ENCODE results near the gene PLK3.

DNA sequence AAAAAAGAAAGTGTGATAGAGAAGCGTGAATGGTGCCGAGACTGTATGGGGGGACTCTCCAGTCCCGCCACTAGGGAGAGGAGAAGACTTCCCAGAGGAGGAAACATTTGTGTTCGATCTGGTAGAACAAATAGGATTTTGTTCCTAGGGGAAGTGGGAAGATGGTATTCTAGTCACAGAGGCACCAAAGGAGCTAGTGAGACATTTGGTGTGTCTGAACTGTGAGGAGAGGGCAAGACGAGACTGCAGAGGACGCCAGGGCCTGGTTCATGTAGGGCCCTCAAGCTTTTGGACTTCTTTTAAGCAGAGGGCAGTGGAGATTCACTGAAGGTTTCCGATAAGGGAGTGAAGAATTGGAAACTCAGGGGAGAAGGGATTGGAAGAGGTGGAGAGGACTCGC, 11.1 kb downstream of the PLK3 start:
- TF ChIP-seq, protein P1, sequence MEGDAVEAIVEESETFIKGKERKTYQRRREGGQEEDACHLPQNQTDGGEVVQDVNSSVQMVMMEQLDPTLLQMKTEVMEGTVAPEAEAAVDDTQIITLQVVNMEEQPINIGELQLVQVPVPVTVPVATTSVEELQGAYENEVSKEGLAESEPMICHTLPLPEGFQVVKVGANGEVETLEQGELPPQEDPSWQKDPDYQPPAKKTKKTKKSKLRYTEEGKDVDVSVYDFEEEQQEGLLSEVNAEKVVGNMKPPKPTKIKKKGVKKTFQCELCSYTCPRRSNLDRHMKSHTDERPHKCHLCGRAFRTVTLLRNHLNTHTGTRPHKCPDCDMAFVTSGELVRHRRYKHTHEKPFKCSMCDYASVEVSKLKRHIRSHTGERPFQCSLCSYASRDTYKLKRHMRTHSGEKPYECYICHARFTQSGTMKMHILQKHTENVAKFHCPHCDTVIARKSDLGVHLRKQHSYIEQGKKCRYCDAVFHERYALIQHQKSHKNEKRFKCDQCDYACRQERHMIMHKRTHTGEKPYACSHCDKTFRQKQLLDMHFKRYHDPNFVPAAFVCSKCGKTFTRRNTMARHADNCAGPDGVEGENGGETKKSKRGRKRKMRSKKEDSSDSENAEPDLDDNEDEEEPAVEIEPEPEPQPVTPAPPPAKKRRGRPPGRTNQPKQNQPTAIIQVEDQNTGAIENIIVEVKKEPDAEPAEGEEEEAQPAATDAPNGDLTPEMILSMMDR (IDR thresholded peaks at IDR 0.05): no peak
- TF ChIP-seq EZH2 (IDR thresholded peaks at IDR 0.05): no peak

Measured in neural progenitor cell (in vitro differentiated cells).